ENCODE results near the gene EXOSC7. TPM values are rescaled to one million over a fixed set of nuclear protein-coding genes. Genes with fewer than 3 reads are reported as not detected.
A peak's percentile ranks its signal among the peaks of the same experiment; 100 is the strongest.

The EXOSC7 gene
- total and polyA plus RNA-seq, 9 of the 15 experiments (the other 6 are each of a cell fraction or from before 2014, with no cell fraction given) = 88.5 to 237 (median 112) TPM

DNA sequence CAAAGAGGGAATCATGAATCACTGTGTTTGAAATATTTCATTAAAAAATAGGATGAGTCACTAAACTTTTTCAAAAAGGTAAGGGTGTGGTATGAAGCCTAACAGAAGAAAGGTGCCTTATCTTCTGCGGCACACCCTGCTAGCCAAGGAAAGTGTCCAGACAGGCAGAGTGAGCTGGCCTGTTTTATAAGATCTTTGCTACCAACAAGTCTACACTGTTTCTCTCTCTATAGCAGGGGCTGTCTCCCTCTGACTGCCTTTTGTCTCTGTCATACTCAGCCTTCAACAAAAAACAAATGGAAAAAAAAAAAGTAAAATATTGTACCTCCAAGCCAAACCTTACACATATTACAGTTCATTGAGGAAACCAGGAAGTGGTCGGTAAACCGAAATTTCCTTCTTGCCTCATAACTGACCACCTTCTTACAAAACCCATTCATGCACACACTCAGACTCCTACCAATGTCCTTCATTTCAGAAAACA, 9.2 kb upstream of the EXOSC7 start (continued):
- TF ChIP-seq, protein P1, sequence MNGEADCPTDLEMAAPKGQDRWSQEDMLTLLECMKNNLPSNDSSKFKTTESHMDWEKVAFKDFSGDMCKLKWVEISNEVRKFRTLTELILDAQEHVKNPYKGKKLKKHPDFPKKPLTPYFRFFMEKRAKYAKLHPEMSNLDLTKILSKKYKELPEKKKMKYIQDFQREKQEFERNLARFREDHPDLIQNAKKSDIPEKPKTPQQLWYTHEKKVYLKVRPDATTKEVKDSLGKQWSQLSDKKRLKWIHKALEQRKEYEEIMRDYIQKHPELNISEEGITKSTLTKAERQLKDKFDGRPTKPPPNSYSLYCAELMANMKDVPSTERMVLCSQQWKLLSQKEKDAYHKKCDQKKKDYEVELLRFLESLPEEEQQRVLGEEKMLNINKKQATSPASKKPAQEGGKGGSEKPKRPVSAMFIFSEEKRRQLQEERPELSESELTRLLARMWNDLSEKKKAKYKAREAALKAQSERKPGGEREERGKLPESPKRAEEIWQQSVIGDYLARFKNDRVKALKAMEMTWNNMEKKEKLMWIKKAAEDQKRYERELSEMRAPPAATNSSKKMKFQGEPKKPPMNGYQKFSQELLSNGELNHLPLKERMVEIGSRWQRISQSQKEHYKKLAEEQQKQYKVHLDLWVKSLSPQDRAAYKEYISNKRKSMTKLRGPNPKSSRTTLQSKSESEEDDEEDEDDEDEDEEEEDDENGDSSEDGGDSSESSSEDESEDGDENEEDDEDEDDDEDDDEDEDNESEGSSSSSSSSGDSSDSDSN (IDR thresholded peaks at IDR 0.05; ENCODE audit: borderline replicate concordance in 1 of 2, low read depth in 2 of 2, low read length in 2 of 2) = no peak
- peak; percentile 87 for TF ChIP-seq CBFA2T3 (IDR thresholded peaks at IDR 0.05)
- no peak for TF ChIP-seq ZBTB1 (CRISPR knock-in tag; IDR thresholded peaks at IDR 0.05; ENCODE audit: borderline replicate concordance, low read depth)
- no peak for TF ChIP-seq EGR1 (conservative IDR thresholded peaks at IDR 0.05)
- peak; percentile 95 for TF ChIP-seq SOX6 (IDR thresholded peaks at IDR 0.05)
- no peak for TF ChIP-seq ZNF444 (CRISPR knock-in tag; IDR thresholded peaks at IDR 0.05)
- TF ChIP-seq ESRRB (CRISPR knock-in tag; IDR thresholded peaks at IDR 0.05; ENCODE audit: borderline replicate concordance) = no peak
- TF ChIP-seq RBM25 (IDR thresholded peaks at IDR 0.05; ENCODE audit: low read depth, low read length, severe bottlenecking) = no peak
- no peak for TF ChIP-seq ZNF384 (IDR thresholded peaks at IDR 0.05; ENCODE audit: low read depth, low read length)
- peak; percentile 81; the same call in 1 of the 2 replicates for TF ChIP-seq ZSCAN29 (IDR thresholded peaks at IDR 0.05)
- TF ChIP-seq, protein P2, sequence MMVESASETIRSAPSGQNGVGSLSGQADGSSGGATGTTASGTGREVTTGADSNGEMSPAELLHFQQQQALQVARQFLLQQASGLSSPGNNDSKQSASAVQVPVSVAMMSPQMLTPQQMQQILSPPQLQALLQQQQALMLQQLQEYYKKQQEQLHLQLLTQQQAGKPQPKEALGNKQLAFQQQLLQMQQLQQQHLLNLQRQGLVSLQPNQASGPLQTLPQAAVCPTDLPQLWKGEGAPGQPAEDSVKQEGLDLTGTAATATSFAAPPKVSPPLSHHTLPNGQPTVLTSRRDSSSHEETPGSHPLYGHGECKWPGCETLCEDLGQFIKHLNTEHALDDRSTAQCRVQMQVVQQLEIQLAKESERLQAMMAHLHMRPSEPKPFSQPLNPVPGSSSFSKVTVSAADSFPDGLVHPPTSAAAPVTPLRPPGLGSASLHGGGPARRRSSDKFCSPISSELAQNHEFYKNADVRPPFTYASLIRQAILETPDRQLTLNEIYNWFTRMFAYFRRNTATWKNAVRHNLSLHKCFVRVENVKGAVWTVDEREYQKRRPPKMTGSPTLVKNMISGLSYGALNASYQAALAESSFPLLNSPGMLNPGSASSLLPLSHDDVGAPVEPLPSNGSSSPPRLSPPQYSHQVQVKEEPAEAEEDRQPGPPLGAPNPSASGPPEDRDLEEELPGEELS (CRISPR knock-in tag; IDR thresholded peaks at IDR 0.05; ENCODE audit: borderline replicate concordance) = no peak
- TF ChIP-seq JUND (IDR thresholded peaks at IDR 0.05; ENCODE audit: borderline replicate concordance, low read depth, low read length) = peak; percentile 58; the same call in 1 of the 2 replicates
- no peak; the same call in 1 of the 3 replicates for TF ChIP-seq JUND (tag; IDR thresholded peaks at IDR 0.05; ENCODE audit: borderline replicate concordance, low read depth, low read length)
- TF ChIP-seq EHMT2 (IDR thresholded peaks at IDR 0.05) = no peak
- no peak for TF ChIP-seq SIX5 (IDR thresholded peaks at IDR 0.05; ENCODE audit: borderline replicate concordance in 1 of 2, insufficient read depth in 1 of 2, low read depth in 1 of 2, low read length in 2 of 2)
- TF ChIP-seq HDAC2 (IDR thresholded peaks at IDR 0.05) = 0 out of 2 replicates have a peak, but pooled peaks have one; percentile 33
- TF ChIP-seq, protein P3, sequence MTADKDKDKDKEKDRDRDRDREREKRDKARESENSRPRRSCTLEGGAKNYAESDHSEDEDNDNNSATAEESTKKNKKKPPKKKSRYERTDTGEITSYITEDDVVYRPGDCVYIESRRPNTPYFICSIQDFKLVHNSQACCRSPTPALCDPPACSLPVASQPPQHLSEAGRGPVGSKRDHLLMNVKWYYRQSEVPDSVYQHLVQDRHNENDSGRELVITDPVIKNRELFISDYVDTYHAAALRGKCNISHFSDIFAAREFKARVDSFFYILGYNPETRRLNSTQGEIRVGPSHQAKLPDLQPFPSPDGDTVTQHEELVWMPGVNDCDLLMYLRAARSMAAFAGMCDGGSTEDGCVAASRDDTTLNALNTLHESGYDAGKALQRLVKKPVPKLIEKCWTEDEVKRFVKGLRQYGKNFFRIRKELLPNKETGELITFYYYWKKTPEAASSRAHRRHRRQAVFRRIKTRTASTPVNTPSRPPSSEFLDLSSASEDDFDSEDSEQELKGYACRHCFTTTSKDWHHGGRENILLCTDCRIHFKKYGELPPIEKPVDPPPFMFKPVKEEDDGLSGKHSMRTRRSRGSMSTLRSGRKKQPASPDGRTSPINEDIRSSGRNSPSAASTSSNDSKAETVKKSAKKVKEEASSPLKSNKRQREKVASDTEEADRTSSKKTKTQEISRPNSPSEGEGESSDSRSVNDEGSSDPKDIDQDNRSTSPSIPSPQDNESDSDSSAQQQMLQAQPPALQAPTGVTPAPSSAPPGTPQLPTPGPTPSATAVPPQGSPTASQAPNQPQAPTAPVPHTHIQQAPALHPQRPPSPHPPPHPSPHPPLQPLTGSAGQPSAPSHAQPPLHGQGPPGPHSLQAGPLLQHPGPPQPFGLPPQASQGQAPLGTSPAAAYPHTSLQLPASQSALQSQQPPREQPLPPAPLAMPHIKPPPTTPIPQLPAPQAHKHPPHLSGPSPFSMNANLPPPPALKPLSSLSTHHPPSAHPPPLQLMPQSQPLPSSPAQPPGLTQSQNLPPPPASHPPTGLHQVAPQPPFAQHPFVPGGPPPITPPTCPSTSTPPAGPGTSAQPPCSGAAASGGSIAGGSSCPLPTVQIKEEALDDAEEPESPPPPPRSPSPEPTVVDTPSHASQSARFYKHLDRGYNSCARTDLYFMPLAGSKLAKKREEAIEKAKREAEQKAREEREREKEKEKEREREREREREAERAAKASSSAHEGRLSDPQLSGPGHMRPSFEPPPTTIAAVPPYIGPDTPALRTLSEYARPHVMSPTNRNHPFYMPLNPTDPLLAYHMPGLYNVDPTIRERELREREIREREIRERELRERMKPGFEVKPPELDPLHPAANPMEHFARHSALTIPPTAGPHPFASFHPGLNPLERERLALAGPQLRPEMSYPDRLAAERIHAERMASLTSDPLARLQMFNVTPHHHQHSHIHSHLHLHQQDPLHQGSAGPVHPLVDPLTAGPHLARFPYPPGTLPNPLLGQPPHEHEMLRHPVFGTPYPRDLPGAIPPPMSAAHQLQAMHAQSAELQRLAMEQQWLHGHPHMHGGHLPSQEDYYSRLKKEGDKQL (CRISPR knock-in tag; IDR thresholded peaks at IDR 0.05; ENCODE audit: borderline replicate concordance) = no peak
- TF ChIP-seq POLR3A (IDR thresholded peaks at IDR 0.05; ENCODE audit: borderline replicate concordance, extremely low read depth, insufficient read depth, insufficient read length) = no peak
- TF ChIP-seq ARHGAP35 (IDR thresholded peaks at IDR 0.05; ENCODE audit: partially characterized antibody) = no peak

Data from K562 (cell line).